GM08714 (cell line): Measurements from ENCODE around the gene NDUFS3.
A peak's percentile ranks its signal among the peaks of the same experiment; 100 is the strongest.

ENCODE experiments used
- H3K4me3 ChIP-seq: fragments of 200-500 bp; sonication (Bioruptor generic); 2 replicates; pipeline ENCODE4 v1.5.1; 2014; ENCODE audit warnings: mild to moderate bottlenecking, low read length, inconsistent platforms
- ZNF274 ChIP-seq: IDR thresholded peaks from 2 replicates; pipeline ENCODE4 v1.6.1; 2012; ENCODE audit warnings: mild to moderate bottlenecking, low read depth, low read length

Gene NDUFS3

GRCh38 chr11:47570651-47571356 lies 8.1 kb upstream of the NDUFS3 start:
- no peak for TF ChIP-seq ZNF274
- no peak overlapping the region for H3K4me3 ChIP-seq

- no peak overlapping the region for H3K4me3 ChIP-seq
- no peak for TF ChIP-seq ZNF274
Observed at GRCh38 chr11:47571357-47571729, 7.5 kb upstream of the NDUFS3 start.

GRCh38 chr11:47571895-47572294 lies 7.0 kb upstream of the NDUFS3 start:
- H3K4me3 ChIP-seq: no peak overlapping the region
- TF ChIP-seq ZNF274: no peak

- H3K4me3 ChIP-seq: no peak overlapping the region
- TF ChIP-seq ZNF274: no peak
Observed at GRCh38 chr11:47572715-47573255, 6.1 kb upstream of the NDUFS3 start.

- no peak for TF ChIP-seq ZNF274
- H3K4me3 ChIP-seq: no peak overlapping the region
Observed at GRCh38 chr11:47573321-47573720, 5.6 kb upstream of the NDUFS3 start.

GRCh38 chr11:47577460-47578041 lies 1.3 kb upstream of the NDUFS3 start:
- no peak for TF ChIP-seq ZNF274
- H3K4me3 ChIP-seq: peak overlapping the region; percentile 98; the same call in 1 of the 2 replicates

- no peak for TF ChIP-seq ZNF274
- H3K4me3 ChIP-seq: no peak overlapping the region
Observed at GRCh38 chr11:47583844-47584243, 5.0 kb downstream of the NDUFS3 start.

GRCh38 chr11:47586098-47586855 lies 7.4 kb downstream of the NDUFS3 start, which contains the start of gene FAM180B:
Gene FAM180B, plus strand, starts transcription at chr11:47586678. Its CDS starts 91 bp downstream, at chr11:47586769.
- no peak within 1 kb of the TSS for H3K4me3 ChIP-seq
- TF ChIP-seq ZNF274: no peak

GRCh38 chr11:47587039-47587716 lies 8.3 kb downstream of the NDUFS3 start:
- no peak overlapping the region for H3K4me3 ChIP-seq
- no peak for TF ChIP-seq ZNF274

GRCh38 chr11:47587723-47588326 lies 9.0 kb downstream of the NDUFS3 start:
- TF ChIP-seq ZNF274: no peak
- H3K4me3 ChIP-seq: no peak overlapping the region

GRCh38 chr11:47589118-47589517 lies 10.2 kb downstream of the NDUFS3 start:
- H3K4me3 ChIP-seq: no peak overlapping the region
- TF ChIP-seq ZNF274: no peak

GRCh38 chr11:47589584-47589976 lies 10.7 kb downstream of the NDUFS3 start:
- no peak overlapping the region for H3K4me3 ChIP-seq
- no peak for TF ChIP-seq ZNF274

GRCh38 chr11:47589977-47590861 lies 11.3 kb downstream of the NDUFS3 start:
- no peak overlapping the region for H3K4me3 ChIP-seq
- no peak for TF ChIP-seq ZNF274
